SU-DHL-6 (cell line): Measurements from ENCODE around the gene MYRF.

Source experiments
- H2AFZ ChIP-seq: fragments of 200-600 bp; sonication (generic); 2 replicates; pipeline ENCODE4 v1.6.1; 2014; ENCODE audit warnings: low read depth, mild to moderate bottlenecking, moderate library complexity, mixed read lengths, antibody characterized with exemption, low read length; ENCODE audit not compliant: severe bottlenecking
- H3F3A ChIP-seq: fragments of 200-600 bp; shearing (Covaris generic); 2 replicates; pipeline ENCODE4 v1.6.0; 2016; ENCODE audit warnings: antibody characterized with exemption, mild to moderate bottlenecking; ENCODE audit not compliant: insufficient read depth
- H3K27ac ChIP-seq: fragments of 200-600 bp; sonication (generic); 2 replicates; pipeline ENCODE4 v1.5.1; 2016; ENCODE audit warnings: low read depth, mild to moderate bottlenecking, low read length, moderate library complexity, mixed read lengths
- H3K27me3 ChIP-seq: fragments of 200-600 bp; sonication (generic), shearing (Covaris generic); 2 replicates; pipeline ENCODE4 v1.6.0; 2014; ENCODE audit warnings: mild to moderate bottlenecking, low read length
- H3K36me3 ChIP-seq: fragments of 200-600 bp; sonication (generic); 2 replicates; pipeline ENCODE4 v1.6.1; 2014; ENCODE audit warnings: mild to moderate bottlenecking, low read length, mixed read lengths
- H3K4me2 ChIP-seq: fragments of 300-600, 200-600 bp; shearing (Covaris generic), sonication (generic); 2 replicates; pipeline ENCODE4 v1.6.0; 2014; ENCODE audit warnings: low read length, low read depth, mild to moderate bottlenecking; ENCODE audit not compliant: poor library complexity, severe bottlenecking
- H3K4me3 ChIP-seq: fragments of 200-600 bp; sonication (generic); 2 replicates; pipeline ENCODE4 v1.5.1; 2014; ENCODE audit warnings: antibody characterized with exemption, low read length, mild to moderate bottlenecking, mixed read lengths; ENCODE audit not compliant: insufficient read depth, poor library complexity, severe bottlenecking
- H3K79me2 ChIP-seq: fragments of 200-600 bp; sonication (generic); 2 replicates; pipeline ENCODE4 v1.6.1; 2014; ENCODE audit warnings: mild to moderate bottlenecking, low read length, moderate library complexity; ENCODE audit not compliant: insufficient read depth
- H3K9ac ChIP-seq: fragments of 200-600 bp; sonication (generic); 2 replicates; pipeline ENCODE4 v1.7.0; 2014; ENCODE audit warnings: mild to moderate bottlenecking, low read length
- H3K9me2 ChIP-seq: fragments of 200-600 bp; sonication (generic); replicated peaks from 2 replicates; pipeline ENCODE4 v1.6.1; 2014; ENCODE audit warnings: low read length; ENCODE audit not compliant: insufficient read depth
- H3K9me3 ChIP-seq: fragments of 200-600 bp; sonication (generic); 2 replicates; pipeline ENCODE4 v1.6.1; 2014; ENCODE audit warnings: low read length, mixed read lengths; ENCODE audit not compliant: insufficient read depth
- H4K20me1 ChIP-seq: fragments of 200-600 bp; sonication (generic); 2 replicates; pipeline ENCODE4 v1.6.1; 2014; ENCODE audit warnings: low read depth, mild to moderate bottlenecking, antibody characterized with exemption, low read length, moderate library complexity, mixed read lengths
- EZH2phosphoT487 ChIP-seq: fragments of 200-600 bp; sonication (generic), shearing (Covaris generic); conservative IDR thresholded peaks from 2 replicates; pipeline ENCODE4 v1.6.1; 2018; ENCODE audit warnings: mild to moderate bottlenecking, antibody characterized with exemption, low read length, moderate library complexity, mixed read lengths
- TF ChIP-seq, protein P1 (sequence below): fragments of 200-600 bp; sonication (generic); IDR thresholded peaks from one replicate; pipeline ENCODE4 v1.5.1; 2017; ENCODE audit warnings: antibody characterized with exemption, mild to moderate bottlenecking, low read length, moderate library complexity; ENCODE audit not compliant: insufficient read depth, poor library complexity, severe bottlenecking

MYRF gene

GRCh38 chr11:61814247-61814957, 62.0 kb downstream of the MYRF start:
- H3K9me3 ChIP-seq = no peaks in the 10 kb centered on the region
- H3K9ac ChIP-seq = peak overlapping the region; percentile 73
- H2AFZ ChIP-seq = peak overlapping the region; percentile 68
- TF ChIP-seq, protein P1, sequence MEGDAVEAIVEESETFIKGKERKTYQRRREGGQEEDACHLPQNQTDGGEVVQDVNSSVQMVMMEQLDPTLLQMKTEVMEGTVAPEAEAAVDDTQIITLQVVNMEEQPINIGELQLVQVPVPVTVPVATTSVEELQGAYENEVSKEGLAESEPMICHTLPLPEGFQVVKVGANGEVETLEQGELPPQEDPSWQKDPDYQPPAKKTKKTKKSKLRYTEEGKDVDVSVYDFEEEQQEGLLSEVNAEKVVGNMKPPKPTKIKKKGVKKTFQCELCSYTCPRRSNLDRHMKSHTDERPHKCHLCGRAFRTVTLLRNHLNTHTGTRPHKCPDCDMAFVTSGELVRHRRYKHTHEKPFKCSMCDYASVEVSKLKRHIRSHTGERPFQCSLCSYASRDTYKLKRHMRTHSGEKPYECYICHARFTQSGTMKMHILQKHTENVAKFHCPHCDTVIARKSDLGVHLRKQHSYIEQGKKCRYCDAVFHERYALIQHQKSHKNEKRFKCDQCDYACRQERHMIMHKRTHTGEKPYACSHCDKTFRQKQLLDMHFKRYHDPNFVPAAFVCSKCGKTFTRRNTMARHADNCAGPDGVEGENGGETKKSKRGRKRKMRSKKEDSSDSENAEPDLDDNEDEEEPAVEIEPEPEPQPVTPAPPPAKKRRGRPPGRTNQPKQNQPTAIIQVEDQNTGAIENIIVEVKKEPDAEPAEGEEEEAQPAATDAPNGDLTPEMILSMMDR = no peak
- no peak for TF ChIP-seq EZH2phosphoT487
- H3K36me3 ChIP-seq = 0 out of 2 replicates have a peak, but pooled peaks cover under 1% of the 10 kb centered on the region
- no peaks in the 10 kb centered on the region for H3K9me2 ChIP-seq
- no peaks in the 10 kb centered on the region for H4K20me1 ChIP-seq
- H3K4me2 ChIP-seq = peak overlapping the region; percentile 64
- H3K27ac ChIP-seq = peak overlapping the region; percentile 93
- 0 out of 2 replicates have a peak, but pooled peaks cover 10% of the 10 kb centered on the region for H3K79me2 ChIP-seq
- peak overlapping the region; percentile 64 for H3K4me3 ChIP-seq
- H3K27me3 ChIP-seq = no peaks in the 10 kb centered on the region
- peaks cover 20% of the 10 kb centered on the region for H3F3A ChIP-seq

DNA sequence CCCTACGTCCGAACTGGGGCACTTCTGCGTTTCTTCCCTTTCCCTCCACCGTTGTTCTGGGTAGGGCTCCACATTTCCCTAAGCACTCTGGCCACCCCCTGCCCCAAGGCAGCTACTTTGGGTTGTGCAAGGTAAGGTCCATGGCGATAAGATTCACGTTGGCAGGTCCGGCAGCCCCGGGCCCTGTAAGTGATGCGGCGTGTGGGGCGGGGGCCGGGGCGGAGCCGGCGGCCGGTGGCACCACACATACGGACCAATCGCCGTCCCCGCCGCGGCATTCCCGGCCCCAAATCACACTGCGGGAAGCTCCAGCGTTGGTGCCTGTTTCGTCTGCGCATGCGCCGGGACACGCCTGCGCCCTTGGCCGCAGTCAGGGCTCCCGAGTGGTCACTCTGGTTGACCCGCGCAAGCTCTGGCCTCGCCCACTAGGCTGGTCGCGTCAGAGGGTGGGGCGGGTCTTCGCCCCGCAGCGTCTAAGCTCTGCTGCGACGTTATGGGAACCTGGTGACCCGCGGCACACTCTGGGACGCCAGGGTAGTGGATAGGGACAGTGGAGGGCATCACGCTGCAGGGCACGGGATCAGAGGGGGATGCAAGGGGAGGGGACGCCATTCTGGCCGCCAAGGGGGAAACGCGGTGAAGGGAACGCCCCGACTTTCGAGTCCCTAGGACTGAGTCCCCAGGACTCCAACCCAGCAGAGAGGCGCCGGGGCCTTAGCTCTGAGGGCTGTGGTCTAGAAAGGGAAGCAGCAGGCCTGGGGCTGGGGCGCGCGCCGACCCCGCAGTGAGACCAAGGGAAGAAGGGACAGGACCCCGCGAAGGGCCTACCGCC, 62.7 kb downstream of the MYRF start:
- H3K9me2 ChIP-seq = no peaks in the 10 kb centered on the region
- peak overlapping the region; percentile 93 for H3K27ac ChIP-seq
- 0 out of 2 replicates have a peak, but pooled peaks cover 10% of the 10 kb centered on the region for H3K79me2 ChIP-seq
- no peaks in the 10 kb centered on the region for H3K36me3 ChIP-seq
- TF ChIP-seq, protein P1 = no peak
- no peak for TF ChIP-seq EZH2phosphoT487
- no peaks in the 10 kb centered on the region for H3K27me3 ChIP-seq
- H3K9ac ChIP-seq = peak overlapping the region; percentile 73
- H3K9me3 ChIP-seq = no peaks in the 10 kb centered on the region
- H2AFZ ChIP-seq = peak overlapping the region; percentile 68
- peak overlapping the region; percentile 64 for H3K4me2 ChIP-seq
- no peaks in the 10 kb centered on the region for H4K20me1 ChIP-seq
- H3K4me3 ChIP-seq = peak overlapping the region; percentile 64
- H3F3A ChIP-seq = peaks cover 20% of the 10 kb centered on the region

DNA sequence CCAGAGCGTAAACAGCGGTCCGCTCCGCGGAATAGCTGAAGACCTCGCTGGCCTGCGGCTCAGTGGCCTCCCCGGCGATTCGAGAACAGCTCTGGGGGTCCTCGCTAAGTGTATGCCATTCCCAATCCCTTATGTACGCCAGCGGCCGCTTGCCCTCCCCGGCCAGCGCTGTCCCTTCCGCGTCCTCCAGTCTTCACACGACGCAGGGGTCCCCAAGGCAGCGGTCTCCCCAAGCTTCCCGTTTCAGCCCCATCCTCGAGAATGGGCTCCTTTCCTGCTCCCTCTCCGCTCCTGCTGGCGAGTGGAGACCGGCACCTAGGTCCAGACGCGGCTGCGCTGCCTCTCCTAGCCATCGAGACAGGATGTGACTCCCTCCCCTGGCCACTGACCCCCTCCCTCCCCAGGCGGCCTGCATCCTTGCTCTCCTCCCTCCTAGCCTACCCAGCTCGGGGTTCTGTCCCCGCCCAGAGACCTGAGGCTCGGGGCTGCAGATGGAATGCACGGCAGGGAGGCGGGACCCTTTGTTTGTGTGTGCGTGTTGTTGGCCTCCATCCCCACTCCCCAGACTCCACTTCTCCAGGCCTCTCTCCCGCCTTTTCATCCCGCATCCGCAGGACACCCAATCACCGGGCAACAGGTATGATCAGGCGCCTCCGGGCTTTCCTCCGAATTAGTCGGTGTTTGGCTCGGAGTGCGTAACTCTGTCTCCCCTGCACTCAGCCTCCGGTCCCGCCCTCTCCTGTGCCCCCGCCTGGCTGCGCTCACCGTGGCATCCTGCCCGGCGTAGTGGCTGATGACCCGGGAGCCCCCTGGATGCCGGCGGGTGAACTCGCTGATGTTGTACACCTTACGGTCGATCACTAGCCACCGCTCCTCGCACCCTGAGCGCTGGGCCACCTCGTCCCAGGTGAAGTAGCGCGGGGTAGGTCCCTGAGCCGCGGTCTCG, 63.6 kb downstream of the MYRF start:
- peak overlapping the region; percentile 64 for H3K4me3 ChIP-seq
- no peaks in the 10 kb centered on the region for H3K9me2 ChIP-seq
- peaks cover 20% of the 10 kb centered on the region for H3F3A ChIP-seq
- 0 out of 2 replicates have a peak, but pooled peaks cover 10% of the 10 kb centered on the region for H3K79me2 ChIP-seq
- TF ChIP-seq, protein P1 = no peak
- no peak for TF ChIP-seq EZH2phosphoT487
- no peaks in the 10 kb centered on the region for H4K20me1 ChIP-seq
- no peaks in the 10 kb centered on the region for H3K9me3 ChIP-seq
- peak overlapping the region; percentile 73 for H3K9ac ChIP-seq
- no peaks in the 10 kb centered on the region for H3K36me3 ChIP-seq
- peak overlapping the region; percentile 2 for H2AFZ ChIP-seq
- H3K27ac ChIP-seq = peak overlapping the region; percentile 93
- H3K27me3 ChIP-seq = no peaks in the 10 kb centered on the region
- peak overlapping the region; percentile 64 for H3K4me2 ChIP-seq
